GM10248 (cell line): ENCODE data around the gene POC1B.

Source experiments
- CTCF ChIA-PET: fragments of 300-600 bp; sonication (Branson Sonifier 250); formaldehyde crosslinking; extraction: SDS; loops from one replicate; lab custom pipeline; 2021; ENCODE audit warnings: antibody characterized with exemption; lab: Yijun Ruan, JAX
- POLR2A ChIA-PET: fragments of 350-650 bp; sonication (Branson Sonifier 250); formaldehyde crosslinking; extraction: SDS; loops from one replicate; lab custom pipeline; 2020; ENCODE audit warnings: antibody characterized with exemption; lab: Yijun Ruan, JAX
- DNase-seq: peaks from one replicate; pipeline ENCODE4 v3.0.0; 2012; ENCODE audit errors: extremely low spot score
- TF ChIP-seq, protein P1 (sequence below): IDR thresholded peaks from 2 replicates; pipeline ENCODE4 v1.5.1; 2012; ENCODE audit warnings: mild to moderate bottlenecking, low read depth; ENCODE audit errors: extremely low read depth, missing control alignments, control extremely low read depth

The POC1B gene

DNA sequence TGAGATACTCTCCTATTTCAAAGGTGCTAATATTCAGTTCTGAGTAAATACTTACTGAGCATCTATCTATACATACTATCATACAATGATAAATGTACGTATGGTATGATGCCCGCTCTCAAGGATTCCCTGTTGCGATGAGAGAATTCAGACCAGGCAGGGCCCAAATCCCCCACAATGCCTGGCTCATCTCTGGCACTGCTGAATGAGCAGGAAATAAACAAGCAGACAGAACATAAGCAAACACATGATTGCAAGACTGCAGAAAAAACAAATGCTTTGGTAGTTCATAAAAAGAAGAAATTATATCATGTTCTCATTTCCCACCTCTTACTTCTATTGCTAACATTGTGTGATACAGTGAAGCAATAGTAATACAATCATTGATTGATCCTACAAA lies 96.3 kb downstream of the POC1B start:
- CTCF ChIA-PET = interaction anchor here (1.4 to 3.3 kb wide), 3 partner anchors 9 to 41 kb away, joined by 3 to 15 read pairs (median 6); no protein-coding TSS in a partner anchor
- TF ChIP-seq, protein P1, sequence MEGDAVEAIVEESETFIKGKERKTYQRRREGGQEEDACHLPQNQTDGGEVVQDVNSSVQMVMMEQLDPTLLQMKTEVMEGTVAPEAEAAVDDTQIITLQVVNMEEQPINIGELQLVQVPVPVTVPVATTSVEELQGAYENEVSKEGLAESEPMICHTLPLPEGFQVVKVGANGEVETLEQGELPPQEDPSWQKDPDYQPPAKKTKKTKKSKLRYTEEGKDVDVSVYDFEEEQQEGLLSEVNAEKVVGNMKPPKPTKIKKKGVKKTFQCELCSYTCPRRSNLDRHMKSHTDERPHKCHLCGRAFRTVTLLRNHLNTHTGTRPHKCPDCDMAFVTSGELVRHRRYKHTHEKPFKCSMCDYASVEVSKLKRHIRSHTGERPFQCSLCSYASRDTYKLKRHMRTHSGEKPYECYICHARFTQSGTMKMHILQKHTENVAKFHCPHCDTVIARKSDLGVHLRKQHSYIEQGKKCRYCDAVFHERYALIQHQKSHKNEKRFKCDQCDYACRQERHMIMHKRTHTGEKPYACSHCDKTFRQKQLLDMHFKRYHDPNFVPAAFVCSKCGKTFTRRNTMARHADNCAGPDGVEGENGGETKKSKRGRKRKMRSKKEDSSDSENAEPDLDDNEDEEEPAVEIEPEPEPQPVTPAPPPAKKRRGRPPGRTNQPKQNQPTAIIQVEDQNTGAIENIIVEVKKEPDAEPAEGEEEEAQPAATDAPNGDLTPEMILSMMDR = no peak
- DNase-seq = no peak
- POLR2A ChIA-PET = no interaction called here

DNA sequence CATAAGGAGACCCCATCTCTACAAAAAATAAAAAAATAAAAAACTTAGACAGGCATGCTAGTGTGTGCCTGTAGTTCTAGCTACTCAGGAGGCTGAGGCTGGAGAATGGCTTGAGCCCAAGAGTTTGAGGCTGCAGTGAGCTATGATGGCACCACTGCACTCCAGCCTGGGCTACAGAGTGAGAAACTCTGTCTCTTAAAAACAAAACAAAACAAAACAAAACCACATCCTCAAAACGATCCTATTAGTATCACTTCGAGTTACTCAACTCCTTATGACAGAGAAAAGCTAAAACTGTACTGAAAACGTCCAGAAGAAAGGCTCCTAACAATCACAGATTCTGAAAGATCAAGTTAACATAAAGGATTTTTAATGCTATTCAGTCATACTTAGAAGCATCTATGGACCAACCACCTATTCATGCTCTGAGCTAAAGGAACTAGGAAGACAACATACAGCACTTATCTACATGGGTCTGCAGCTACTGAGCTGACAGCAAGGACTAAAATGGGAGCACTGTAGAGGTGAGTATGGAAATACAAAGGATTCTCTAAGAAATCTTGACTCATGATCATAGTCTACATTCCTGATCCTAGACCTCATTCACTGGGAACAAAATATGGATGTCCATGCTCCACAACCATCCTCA lies 98.2 kb downstream of the POC1B start:
- POLR2A ChIA-PET = no interaction called here
- peak; percentile 18 for DNase-seq
- TF ChIP-seq, protein P1 = no peak
- CTCF ChIA-PET = interaction anchor here (0.8 to 3.3 kb wide), 5 partner anchors 11 to 408 kb away, joined by 3 to 15 read pairs (median 3); no protein-coding TSS in a partner anchor

DNA sequence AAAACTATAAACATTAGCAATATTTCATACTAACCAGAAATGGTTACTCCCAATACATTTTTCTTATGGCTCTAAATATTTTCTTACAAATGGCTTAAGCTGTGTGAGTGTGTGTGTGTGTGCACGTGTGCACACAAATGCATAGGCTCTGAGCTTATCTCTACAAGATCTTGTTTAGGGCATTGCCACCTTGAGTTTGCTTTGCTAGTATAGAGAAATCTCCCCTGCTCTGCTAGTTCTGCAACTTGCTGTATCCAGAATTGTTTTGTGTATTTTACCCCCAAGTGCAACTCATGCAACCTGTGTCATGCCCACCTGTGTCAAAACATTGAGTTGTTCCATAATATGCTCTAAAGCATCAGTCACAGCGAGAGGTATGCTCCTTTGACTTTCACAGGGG lies 101.0 kb downstream of the POC1B start:
- POLR2A ChIA-PET = no interaction called here
- CTCF ChIA-PET = no interaction called here
- TF ChIP-seq, protein P1 = no peak
- DNase-seq = no peak

DNA sequence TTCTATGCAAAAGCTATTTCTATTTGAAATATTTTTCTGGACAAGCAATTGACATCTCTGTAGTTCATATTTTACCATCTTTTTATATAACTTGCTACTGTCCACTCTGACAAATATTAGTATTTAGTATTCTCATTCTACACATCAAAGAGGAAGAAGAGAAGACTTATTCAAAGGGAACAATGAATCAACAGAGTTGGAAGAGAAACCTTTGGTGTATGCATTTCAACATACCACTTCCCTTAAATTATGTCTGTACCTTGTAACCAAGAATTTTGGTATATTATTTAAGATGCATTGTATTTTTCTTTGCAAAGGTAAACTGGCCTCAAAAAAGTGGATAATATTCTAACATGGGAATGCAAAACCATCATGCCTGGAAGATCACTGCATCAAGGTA lies 101.5 kb downstream of the POC1B start:
- CTCF ChIA-PET = no interaction called here

DNA sequence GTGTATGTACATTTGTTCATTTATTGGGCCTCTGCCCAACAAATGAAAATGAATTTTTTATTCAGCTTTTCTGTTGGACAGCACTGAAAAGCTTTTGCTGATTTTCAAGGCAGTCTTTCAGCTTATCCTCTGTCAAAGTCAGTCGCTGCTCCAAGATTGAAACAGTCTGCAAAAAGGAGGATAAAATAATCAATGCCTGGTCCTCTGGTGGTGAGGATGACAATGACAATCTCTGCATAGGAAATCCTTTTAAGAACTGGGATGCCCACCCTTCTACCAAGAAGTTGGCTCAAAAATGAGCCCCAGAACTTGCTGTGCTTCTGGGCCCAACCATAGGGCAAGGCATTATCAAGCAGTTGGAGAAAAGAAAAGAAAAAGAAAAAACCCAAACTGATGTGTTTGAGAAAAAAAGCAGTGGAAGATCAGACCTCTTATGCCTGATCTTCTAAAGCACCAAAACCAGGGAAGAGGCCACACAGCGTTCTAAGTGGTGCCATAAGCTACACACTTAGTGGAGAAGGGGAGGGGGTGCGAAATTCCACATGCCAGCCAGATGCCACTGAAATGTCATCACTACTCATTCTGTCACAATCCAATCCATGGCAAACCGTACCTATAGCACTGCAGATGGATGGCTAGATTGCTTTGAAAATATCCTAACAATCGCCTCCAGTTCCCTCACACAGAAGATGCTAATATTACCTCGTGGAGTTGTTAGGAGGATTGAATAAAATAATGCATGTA lies 104.6 kb downstream of the POC1B start:
- DNase-seq = no peak
- ChIA-PET POLR2A (no interaction called here), CTCF (no interaction called here)
- TF ChIP-seq, protein P1 = no peak

More for the DNA sequence above, 101.5 kb downstream of the POC1B start:
- POLR2A ChIA-PET = no interaction called here
- TF ChIP-seq, protein P1 = no peak
- DNase-seq = no peak

DNA sequence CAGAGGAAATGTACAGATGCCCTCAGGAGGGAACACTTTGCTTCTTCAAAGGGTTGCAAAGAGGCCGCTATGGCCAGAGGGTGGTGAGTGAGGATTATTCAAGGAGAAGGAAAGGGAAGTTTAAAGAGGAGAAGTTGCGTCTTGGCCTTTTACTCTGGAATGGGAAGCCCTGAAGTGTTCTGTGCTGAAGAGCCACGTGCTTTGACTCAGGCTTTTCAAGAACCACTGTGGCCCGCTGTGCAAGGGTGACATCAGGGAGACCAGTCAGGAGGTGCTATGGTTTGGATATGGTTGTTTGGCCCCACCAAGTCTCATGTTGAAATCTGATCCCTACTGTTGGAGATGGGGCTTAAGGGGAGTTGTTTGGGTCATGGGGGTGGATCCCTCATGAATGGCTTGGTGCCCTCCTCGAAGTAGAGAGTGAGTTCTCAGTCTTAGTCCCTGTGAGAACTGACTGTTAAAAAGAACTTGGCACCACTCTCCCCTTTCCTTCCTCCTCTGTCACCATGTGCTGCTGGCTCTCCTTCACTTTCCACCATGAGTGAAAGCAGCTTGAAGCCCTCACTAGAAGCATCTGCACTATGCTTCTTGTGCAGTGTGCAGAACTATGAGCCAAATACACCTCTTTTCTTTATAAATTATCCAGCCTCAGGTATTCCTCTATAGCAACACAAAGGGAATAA lies 107.5 kb downstream of the POC1B start:
- ChIA-PET POLR2A (no interaction called here), CTCF (no interaction called here)
- TF ChIP-seq, protein P1 = no peak
- no peak for DNase-seq
